ENCODE measurements around the gene GFER.

DNA sequence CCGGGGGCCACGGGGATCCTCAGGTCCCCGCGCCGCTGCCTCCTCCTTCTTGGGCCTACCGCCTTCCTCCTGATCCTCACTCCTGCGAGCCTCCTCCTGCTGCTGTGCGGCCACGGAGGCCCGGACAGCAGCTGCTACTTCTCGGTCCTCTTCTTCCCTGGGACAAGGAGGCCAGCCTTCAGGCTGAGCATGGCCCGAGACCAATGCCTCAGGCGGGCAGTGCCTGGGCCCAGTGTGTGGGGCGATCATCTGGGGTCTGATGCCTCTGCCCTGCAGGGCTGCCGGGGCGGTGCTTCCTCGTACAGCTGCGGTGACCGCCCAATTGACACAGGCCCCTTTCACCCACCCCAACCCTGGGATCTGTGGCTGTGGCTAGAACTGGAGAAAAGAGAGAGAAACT, 17.0 kb downstream of the GFER start:
- TF ChIP-seq CTCF (IDR thresholded peaks at IDR 0.05) = no peak
- TF ChIP-seq POLR2A (IDR thresholded peaks at IDR 0.05) = no peak
- no peak for TF ChIP-seq EP300 (IDR thresholded peaks at IDR 0.05)

Measured in tibial nerve (tissue), 4 donors.